Stimulated activated CD4-positive, alpha-beta T cell treated with anti-CD3 and anti-CD28 coated beads, Interleukin-4, amount 100 ng/mL, for 24 hours (primary cell): ENCODE data around the gene GARNL3.

Experiments used
- DNase-seq: peaks from one replicate; pipeline ENCODE4 v3.0.0-alpha.2; 2020

Gene GARNL3

DNA sequence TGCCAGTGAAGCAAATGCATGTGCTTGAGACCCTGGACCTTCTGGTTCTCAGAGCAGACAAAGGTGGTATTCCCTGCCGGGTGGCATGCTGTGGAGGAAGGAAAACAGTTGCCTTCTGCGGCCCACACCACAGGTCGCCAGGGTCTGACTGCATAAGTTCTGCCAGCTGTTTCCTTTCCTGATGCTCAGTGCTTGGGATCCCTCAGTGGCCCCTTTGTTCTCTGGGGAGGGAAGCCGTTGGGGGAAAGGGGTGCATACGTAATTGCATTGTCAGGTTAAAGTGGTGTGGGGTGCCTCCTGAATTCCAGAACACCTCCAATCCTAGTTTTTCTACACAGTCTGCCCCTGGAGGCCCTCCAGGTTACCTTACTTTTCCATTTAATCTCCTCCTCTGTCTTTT is 89.3 kb downstream of the GARNL3 start:
- DNase-seq: no peak

- no peak for DNase-seq
Observed at GRCh38 chr9:127356906-127357305, 92.3 kb downstream of the GARNL3 start.

- DNase-seq: no peak
Observed at GRCh38 chr9:127358023-127358535, 93.5 kb downstream of the GARNL3 start.

DNA sequence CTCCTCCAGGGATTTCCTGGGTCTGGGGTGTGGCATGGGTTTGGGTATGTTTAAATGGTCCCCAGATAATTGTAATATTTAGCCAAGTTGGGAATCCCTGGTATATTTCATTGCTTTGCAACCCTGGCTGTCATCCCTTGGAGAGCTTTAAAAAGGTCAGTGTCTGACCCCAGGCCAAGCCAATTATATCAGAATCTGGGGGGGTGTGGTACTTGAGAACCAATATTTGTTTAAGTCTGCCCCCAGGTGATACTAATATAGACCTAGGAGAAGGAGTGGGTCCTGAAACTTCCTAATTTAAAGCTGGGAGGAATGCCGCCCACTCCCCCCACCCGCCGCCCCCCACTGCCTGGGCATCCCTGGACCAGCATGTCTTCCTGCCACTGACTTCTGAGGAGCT is 94.2 kb downstream of the GARNL3 start:
- no peak for DNase-seq

DNA sequence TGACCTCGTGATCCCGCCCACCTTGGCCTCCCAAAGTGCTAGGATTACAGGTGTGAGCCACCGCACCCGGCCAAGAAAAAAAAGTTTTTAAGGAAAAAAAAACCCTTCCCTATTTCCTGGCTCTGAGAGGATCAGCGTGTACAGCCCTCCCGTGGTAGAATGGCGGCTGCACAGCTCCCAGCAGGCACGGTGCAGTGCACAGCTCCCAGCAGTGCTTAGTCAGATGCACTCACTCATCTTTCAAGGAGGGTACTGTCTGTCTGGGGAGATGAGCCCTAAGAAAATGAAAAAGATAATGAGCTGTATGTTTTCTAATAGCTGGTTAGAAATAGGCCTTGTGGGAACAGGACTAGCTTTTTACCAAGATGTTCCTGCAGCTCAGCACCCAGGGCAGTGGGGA is 95.7 kb downstream of the GARNL3 start:
- no peak for DNase-seq

DNA sequence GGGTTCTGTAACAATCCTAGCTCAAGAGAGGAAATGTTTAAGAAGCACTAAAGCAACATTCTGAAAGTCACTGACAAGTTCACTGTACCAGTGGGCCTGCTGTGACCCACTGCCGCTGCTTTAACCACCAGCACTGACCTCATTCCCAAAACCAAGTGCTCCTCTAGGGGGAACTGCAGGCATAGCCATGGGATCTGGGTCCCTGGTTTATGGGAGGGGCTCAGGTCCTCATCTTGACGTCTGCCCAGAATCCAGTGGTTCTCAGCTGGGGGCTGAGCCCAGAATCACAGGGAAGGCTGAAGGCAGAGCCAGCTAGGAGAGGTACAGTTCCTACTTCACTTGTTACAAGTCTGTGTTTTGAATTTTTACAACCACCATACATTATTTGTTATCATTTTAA is 96.3 kb downstream of the GARNL3 start:
- DNase-seq: no peak

GRCh38 chr9:127361561-127361960 is 97.0 kb downstream of the GARNL3 start:
- DNase-seq: no peak

- no peak for DNase-seq
Observed at GRCh38 chr9:127362829-127363228, 98.3 kb downstream of the GARNL3 start.

DNA sequence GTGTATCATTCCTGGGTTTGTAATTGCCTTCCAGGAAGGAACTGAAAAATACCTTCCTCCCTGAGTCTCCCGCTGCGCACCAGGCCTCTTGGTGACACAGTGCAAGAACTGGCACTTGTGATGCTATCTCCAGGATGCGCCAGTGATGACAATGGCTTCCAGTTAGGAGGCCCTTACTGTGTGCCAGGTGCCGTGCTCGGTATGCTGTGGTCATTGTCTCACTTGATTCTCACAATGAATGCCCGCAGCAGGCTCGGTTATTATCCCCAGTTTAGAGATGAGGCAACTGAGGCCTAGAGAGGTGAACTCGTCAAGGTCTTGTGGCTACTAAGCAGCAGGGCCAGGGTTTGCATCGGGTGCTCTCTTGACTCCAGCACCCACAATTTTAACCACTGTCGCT is 100.9 kb downstream of the GARNL3 start:
- DNase-seq: no peak

- DNase-seq: no peak
Observed at GRCh38 chr9:127366594-127366993, 102.0 kb downstream of the GARNL3 start.

- no peak for DNase-seq
Observed at GRCh38 chr9:127368852-127369402, 104.4 kb downstream of the GARNL3 start.

GRCh38 chr9:127369428-127369827 is 104.9 kb downstream of the GARNL3 start:
- no peak for DNase-seq

GRCh38 chr9:127370147-127370579 is 105.6 kb downstream of the GARNL3 start:
- no peak for DNase-seq

- no peak for DNase-seq
Observed at GRCh38 chr9:127370672-127371648, 106.4 kb downstream of the GARNL3 start.

- no peak for DNase-seq
Observed at GRCh38 chr9:127380479-127380878, 115.9 kb downstream of the GARNL3 start.

GRCh38 chr9:127382541-127382940 is 118.0 kb downstream of the GARNL3 start:
- no peak for DNase-seq

- no peak for DNase-seq
Observed at GRCh38 chr9:127384016-127384730, 119.6 kb downstream of the GARNL3 start.

GRCh38 chr9:127384901-127385300 is 120.3 kb downstream of the GARNL3 start:
- no peak for DNase-seq

DNA sequence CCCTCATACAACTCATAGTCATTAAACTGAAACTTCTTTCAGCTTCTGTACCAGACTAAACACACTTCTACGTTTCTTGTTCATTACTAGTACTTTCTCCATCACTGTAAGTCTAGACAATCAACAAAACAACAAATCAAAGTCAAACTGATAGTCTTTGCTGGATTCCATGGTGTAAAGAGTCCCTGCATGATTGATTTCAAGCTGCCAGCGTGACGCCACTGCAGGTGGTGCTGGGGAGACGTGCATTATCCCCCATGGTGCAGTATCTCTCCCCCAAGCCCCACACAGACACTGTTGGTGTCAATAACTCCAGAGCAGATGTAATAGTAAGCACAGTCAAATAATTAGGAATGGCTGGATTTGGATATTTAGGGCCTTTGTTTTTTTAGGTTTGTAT is 121.7 kb downstream of the GARNL3 start:
- no peak for DNase-seq

- no peak for DNase-seq
Observed at GRCh38 chr9:127386981-127387380, 122.4 kb downstream of the GARNL3 start.

DNA sequence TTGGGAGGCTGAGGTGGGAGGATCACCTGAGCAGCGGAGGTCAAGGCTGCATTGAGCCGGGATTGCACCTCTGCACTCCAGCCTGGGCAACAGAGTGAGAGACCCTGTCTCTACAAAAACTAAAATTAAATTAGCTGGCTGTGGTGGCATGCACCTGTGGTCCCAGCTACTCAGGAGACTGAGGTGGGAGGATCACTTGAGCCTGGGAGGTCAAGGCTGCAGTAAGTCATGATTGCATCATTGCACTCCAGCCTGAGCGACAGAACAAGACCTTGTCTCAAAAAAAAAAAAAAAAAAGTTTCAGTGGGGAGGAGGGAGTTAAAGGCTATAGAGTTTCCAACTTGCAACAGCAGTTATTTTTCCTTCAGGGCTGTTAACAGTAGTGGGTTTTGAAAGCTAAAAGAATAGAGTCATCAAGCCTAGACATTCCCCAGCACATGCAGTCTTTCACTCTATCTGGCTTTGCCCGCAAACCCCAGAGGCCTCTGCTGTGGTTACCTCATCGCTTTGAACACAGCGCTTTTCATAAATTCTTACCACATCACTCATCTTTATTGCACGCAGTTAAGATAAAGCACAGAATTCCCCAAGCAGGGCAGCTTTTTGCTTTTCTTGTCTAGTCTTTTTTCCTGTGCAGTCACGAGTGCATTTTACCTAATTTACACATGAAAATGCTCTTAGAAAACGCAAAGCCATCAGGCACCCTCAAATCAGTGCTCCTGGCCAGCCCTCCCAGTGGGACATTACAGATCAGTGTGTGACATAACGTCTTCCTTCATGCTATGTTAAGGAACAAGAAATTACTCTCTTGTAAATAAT is 123.7 kb downstream of the GARNL3 start:
- peak; percentile 87 for DNase-seq

DNA sequence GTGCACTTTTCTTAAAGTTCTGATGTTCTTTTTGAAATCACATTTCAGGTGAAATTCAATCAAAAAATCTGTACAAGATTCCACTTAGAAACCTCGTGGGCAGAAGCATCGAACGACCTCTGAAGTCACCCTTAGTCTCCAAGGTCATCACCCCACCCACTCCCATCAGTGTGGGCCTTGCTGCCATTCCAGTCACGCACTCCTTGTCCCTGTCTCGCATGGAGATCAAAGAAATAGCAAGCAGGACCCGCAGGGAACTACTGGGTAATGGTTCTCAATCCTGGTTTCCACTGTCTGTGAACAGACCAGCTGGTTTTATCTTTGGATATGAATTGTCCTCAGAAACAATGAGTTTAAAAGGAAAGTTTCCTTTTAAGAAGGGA is 124.3 kb downstream of the GARNL3 start:
- no peak for DNase-seq
